HCT116 (cell line): Measurements from ENCODE around the gene HNRNPA2B1. TPM values are rescaled to one million over a fixed set of nuclear protein-coding genes. Genes with fewer than 3 reads are reported as not detected.

Experiments used
- ATAC-seq: fragments of 200-7000 bp; cut with Tn5 transposase; 2 replicates; pipeline ENCODE4 v1.9.1; 2020; ENCODE audit warnings: mild to moderate bottlenecking, moderate library complexity
- BruUV-seq: library from RNA; stranded (reverse); fragments of 400-500 nt; replicated peaks from 2 replicates; lab custom pipeline; 2021; lab: Mats Ljungman, UMichigan
- CTCF ChIA-PET: fragments of 300-600 bp; sonication (Branson Sonifier 250); formaldehyde crosslinking; loops from one replicate; lab custom pipeline; 2021; ENCODE audit warnings: antibody characterized with exemption; lab: Charles Lee
- POLR2A ChIA-PET: fragments of 300-600, 350-600 bp; sonication (Branson Sonifier 250); formaldehyde crosslinking; loops from one replicate; lab custom pipeline; 2021; ENCODE audit warnings: antibody characterized with exemption; lab: Charles Lee
- RAD21 ChIA-PET, 2 experiments: fragments of 300-600 bp; sonication (Branson Sonifier 250); formaldehyde crosslinking; loops; one replicate each; lab custom pipeline; 2023; ENCODE audit warnings: low total read pairs in 2 of 2; ENCODE audit not compliant: uncharacterized antibody in 2 of 2, unreplicated experiment in 2 of 2, low non-redundant PET in 1 of 2; lab: Charles Lee
- DNase-seq: peaks from one replicate; pipeline ENCODE4 v3.0.0-alpha.2; 2010; ENCODE audit warnings: low read depth, low spot score
- H2AFZ ChIP-seq: fragments of 200-600 bp; shearing (Covaris generic), sonication (generic); 2 replicates; pipeline ENCODE4 v1.6.1; 2017; ENCODE audit warnings: low read depth, mixed run types, mixed read lengths, antibody characterized with exemption, low read length; ENCODE audit not compliant: poor library complexity, severe bottlenecking
- H3K27ac ChIP-seq: 2 replicates; pipeline ENCODE4 v1.5.1; 2012; ENCODE audit warnings: low read depth, low read length
- H3K27me3 ChIP-seq: fragments of 200-600 bp; sonication (generic); 2 replicates; pipeline ENCODE4 v1.6.1; 2016; ENCODE audit warnings: mixed run types, low read length, mixed read lengths; ENCODE audit not compliant: insufficient read depth
- H3K36me3 ChIP-seq, 2 experiments: fragments of 200-500 bp in 1 of 2; fragments of 200-600 bp in 1 of 2; sonication (Bioruptor generic) in 1 of 2; sonication (generic) in 1 of 2; 2 replicates each; pipeline versions ENCODE4 v1.5.1 to v1.6.1; 2014 to 2016; ENCODE audit warnings: low read length in 2 of 2, inconsistent platforms in 1 of 2, mixed read lengths in 1 of 2, mixed run types in 1 of 2; ENCODE audit not compliant: insufficient read depth in 2 of 2, control insufficient read depth in 1 of 2
- H3K4me1 ChIP-seq, 2 experiments: fragments of 200-600 bp in 1 of 2; sonication (generic) in 1 of 2; 2 replicates each; pipeline versions ENCODE4 v1.5.1 to v1.6.1; 2012 to 2017; ENCODE audit warnings: low read length in 2 of 2, inconsistent platforms in 1 of 2, mild to moderate bottlenecking in 1 of 2, mixed read lengths in 1 of 2, mixed run types in 1 of 2, moderate library complexity in 1 of 2; ENCODE audit not compliant: insufficient read depth in 2 of 2, control insufficient read depth in 1 of 2
- H3K4me2 ChIP-seq: fragments of 200-600 bp; sonication (generic); 2 replicates; pipeline ENCODE4 v1.6.1; 2017; ENCODE audit warnings: mixed run types, low read length, mixed read lengths
- H3K4me3 ChIP-seq, 2 experiments: fragments of 200-600 bp in 1 of 2; sonication (generic) in 1 of 2; replicated peaks in 1 of 2; 2 replicates each; pipeline ENCODE4 v1.5.1; 2011 to 2016; ENCODE audit warnings: low read length in 2 of 2, control low read depth in 1 of 2, low read depth in 1 of 2, mild to moderate bottlenecking in 1 of 2, mixed read lengths in 1 of 2, mixed run types in 1 of 2
- H3K79me2 ChIP-seq: fragments of 200-600 bp; sonication (generic); 2 replicates; pipeline ENCODE4 v1.6.1; 2017; ENCODE audit warnings: mild to moderate bottlenecking, mixed run types, low read length, moderate library complexity, mixed read lengths; ENCODE audit not compliant: insufficient read depth
- H3K9ac ChIP-seq: fragments of 200-600 bp; sonication (generic); 2 replicates; pipeline ENCODE4 v1.6.1; 2016; ENCODE audit warnings: low read length, mixed read lengths
- H3K9me2 ChIP-seq: fragments of 200-600 bp; sonication (generic), shearing (Covaris generic); 2 replicates; pipeline ENCODE4 v1.6.1; 2017; ENCODE audit warnings: mixed run types, mild to moderate bottlenecking, moderate library complexity; ENCODE audit not compliant: insufficient read depth
- H3K9me3 ChIP-seq, 2 experiments: fragments of 200-500 bp in 1 of 2; fragments of 200-600 bp in 1 of 2; sonication (Bioruptor generic) in 1 of 2; sonication (generic) in 1 of 2; 2 replicates each; pipeline ENCODE4 v1.6.1; 2014 to 2017; ENCODE audit warnings: low read length in 2 of 2, mixed read lengths in 2 of 2, inconsistent platforms in 1 of 2, low read depth in 1 of 2, mild to moderate bottlenecking in 1 of 2, mixed run types in 1 of 2, moderate library complexity in 1 of 2; ENCODE audit not compliant: control insufficient read depth in 1 of 2, insufficient read depth in 1 of 2
- H4K20me1 ChIP-seq: fragments of 200-600 bp; sonication (generic), shearing (Covaris generic); 2 replicates; pipeline ENCODE4 v1.6.1; 2017; ENCODE audit warnings: mixed run types, mild to moderate bottlenecking, moderate library complexity; ENCODE audit not compliant: insufficient read depth
- CTCF ChIP-seq, 3 experiments: fragments of 200-600 bp in 1 of 3; sonication (generic) in 1 of 3; IDR thresholded peaks in 2 of 3; conservative IDR thresholded peaks in 1 of 3; 2 replicates each; pipeline ENCODE4 v1.5.1; 2012 to 2017; ENCODE audit warnings: low read depth in 2 of 3, low read length in 2 of 3, antibody characterized with exemption in 1 of 3, borderline replicate concordance in 1 of 3, control low read depth in 1 of 3, mild to moderate bottlenecking in 1 of 3, mixed read lengths in 1 of 3, mixed run types in 1 of 3, moderate library complexity in 1 of 3; ENCODE audit not compliant: insufficient read depth in 1 of 3
- ELF1 ChIP-seq: IDR thresholded peaks from 2 replicates; pipeline ENCODE4 v1.6.1; 2012; ENCODE audit warnings: low read depth, borderline replicate concordance
- RAD21 ChIP-seq: IDR thresholded peaks from 2 replicates; pipeline ENCODE4 v1.6.1; 2012; ENCODE audit warnings: low read depth, mild to moderate bottlenecking
- ZNF274 ChIP-seq: fragments of 200-500 bp; sonication (Bioruptor generic); IDR thresholded peaks from 2 replicates; pipeline ENCODE4 v1.6.1; 2014; ENCODE audit warnings: mild to moderate bottlenecking, low read depth, low read length, inconsistent platforms
- intact Hi-C: fragments of 100-400 bp; cut with micrococcal nuclease; formaldehyde crosslinking; loops from 2 replicates; pipeline ENCODE4 v1.10.0; 2022
- total RNA-seq: library from RNA; stranded (reverse); gene quantifications from one replicate; pipeline ENCODE4 v1.2.1, GENCODE V29; 2021; ENCODE audit not compliant: unreplicated experiment

Gene HNRNPA2B1
- total RNA-seq, 1 experiment from 2014 or later = 870 TPM

DNA sequence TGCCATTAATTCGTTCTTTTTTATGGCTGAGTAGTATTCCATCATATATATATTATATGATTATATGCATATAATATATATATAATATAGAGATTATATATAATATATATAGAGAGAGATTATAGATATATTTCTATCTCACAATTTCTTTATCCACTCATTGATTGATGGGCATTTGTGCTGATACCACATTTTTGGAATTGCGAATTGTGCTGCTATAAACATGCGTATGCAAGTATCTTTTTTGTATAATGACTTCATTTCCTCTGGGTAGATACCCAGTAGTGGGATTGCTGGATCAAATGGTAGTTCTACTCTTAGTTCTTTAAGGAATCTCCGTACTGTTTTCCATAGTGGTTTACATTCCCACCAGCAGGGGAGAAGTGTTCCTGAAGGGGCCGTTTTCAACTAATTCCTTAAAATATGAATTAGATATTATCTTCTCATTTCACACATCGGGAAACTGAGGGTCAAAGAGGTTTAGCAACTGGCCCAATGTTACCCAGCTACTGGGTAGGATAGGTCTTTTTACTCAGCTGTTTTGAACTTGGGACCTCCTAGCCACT lies 32.0 kb downstream of the HNRNPA2B1 start:
- intact Hi-C loops = no loop called here

More for the DNA sequence above, 32.0 kb downstream of the HNRNPA2B1 start:
- peaks cover 8% of the 10 kb centered on the region; the same call in 1 of the 2 replicates for H3K79me2 ChIP-seq
- no peak overlapping the region for H3K9ac ChIP-seq
- no peak for DNase-seq
- H3K9me3 ChIP-seq = no peaks in the 10 kb centered on the region
- H3K9me2 ChIP-seq = no peaks in the 10 kb centered on the region
- ChIA-PET RAD21 (no interaction called here), CTCF (no interaction called here), POLR2A (no interaction called here)
- ATAC-seq = no peak
- H3K4me2 ChIP-seq = no peak overlapping the region
- no peak overlapping the region for H3K4me3 ChIP-seq
- no TSS peak for BruUV-seq
- H3K27me3 ChIP-seq = no peaks in the 10 kb centered on the region
- peaks cover 5 to 8% of the 10 kb centered on the region in 2 experiments; a peak in 2 of 4 replicates for H3K4me1 ChIP-seq
- no peaks in the 10 kb centered on the region for H3K36me3 ChIP-seq
- TF ChIP-seq ELF1 = no peak
- peak in 2 of 3 experiments; percentile 22 to 38; a peak in 3 of 6 replicates for TF ChIP-seq CTCF (IDR thresholded peaks at IDR 0.05 in 2 of 3, conservative IDR thresholded peaks at IDR 0.05 in 1 of 3; ENCODE audit: borderline replicate concordance in 1 of 3, insufficient read depth in 1 of 3, low read depth in 2 of 3, low read length in 2 of 3)
- TF ChIP-seq RAD21 = no peak
- no peak for TF ChIP-seq ZNF274
- H2AFZ ChIP-seq = no peak overlapping the region
- no peak overlapping the region for H3K27ac ChIP-seq
- no peaks in the 10 kb centered on the region for H4K20me1 ChIP-seq
